VCaP (cell line): ENCODE measurements around the gene R3HCC1L.
"Not testable (repeated sequence)": the region's sequence is repeated elsewhere in the genome, so short reads cannot be mapped to it uniquely, and the experiment has no call there.

ENCODE experiments used
- H3K27ac ChIP-seq: fragments of 450-650 bp; 2 replicates; pipeline ENCODE4 v1.5.1; 2017
- TF ChIP-seq, protein P1 (sequence below): fragments of 450-650 bp; conservative IDR thresholded peaks from 2 replicates; pipeline ENCODE4 v1.5.1; 2017; ENCODE audit warnings: mild to moderate bottlenecking, moderate library complexity

Gene R3HCC1L

DNA sequence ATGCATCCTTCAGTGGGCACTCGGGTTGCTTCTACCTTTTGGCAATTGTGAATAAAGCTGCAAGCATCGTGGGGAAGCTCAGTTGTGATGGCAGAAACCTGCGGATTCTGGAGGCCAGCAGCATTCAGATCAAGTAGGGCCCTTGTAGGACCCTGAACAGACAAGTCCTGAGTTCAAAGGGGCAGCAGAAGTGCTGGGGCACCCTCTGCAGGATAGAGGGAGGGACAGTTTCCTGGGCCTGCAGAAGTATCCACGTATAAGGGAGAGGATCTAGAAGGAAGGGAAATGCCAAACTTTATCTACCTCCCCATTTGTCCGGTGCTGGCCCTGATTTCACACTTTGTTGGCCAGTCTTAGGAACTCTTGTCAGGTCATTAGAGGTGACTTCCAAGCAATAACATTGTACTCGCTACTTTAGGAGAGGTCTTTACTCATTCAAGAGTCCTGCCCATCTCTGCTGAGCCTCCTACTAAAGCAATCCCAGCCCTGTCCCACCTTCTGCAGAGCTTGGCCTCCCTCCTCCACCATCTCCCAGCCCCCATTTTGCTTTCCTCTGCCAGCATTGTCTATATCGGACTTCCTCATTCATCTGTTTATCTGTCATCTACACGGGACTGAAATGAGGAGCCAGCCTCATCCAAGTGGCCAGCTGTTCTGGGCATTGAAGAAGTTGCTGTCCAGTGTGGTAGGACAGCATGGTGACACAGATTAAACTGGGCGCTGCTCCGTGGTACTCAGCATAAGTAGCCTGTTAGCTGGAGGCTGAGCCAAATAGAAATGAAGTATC lies 26.6 kb upstream of the R3HCC1L start:
- no peak overlapping the region for H3K27ac ChIP-seq
- TF ChIP-seq, protein P1, sequence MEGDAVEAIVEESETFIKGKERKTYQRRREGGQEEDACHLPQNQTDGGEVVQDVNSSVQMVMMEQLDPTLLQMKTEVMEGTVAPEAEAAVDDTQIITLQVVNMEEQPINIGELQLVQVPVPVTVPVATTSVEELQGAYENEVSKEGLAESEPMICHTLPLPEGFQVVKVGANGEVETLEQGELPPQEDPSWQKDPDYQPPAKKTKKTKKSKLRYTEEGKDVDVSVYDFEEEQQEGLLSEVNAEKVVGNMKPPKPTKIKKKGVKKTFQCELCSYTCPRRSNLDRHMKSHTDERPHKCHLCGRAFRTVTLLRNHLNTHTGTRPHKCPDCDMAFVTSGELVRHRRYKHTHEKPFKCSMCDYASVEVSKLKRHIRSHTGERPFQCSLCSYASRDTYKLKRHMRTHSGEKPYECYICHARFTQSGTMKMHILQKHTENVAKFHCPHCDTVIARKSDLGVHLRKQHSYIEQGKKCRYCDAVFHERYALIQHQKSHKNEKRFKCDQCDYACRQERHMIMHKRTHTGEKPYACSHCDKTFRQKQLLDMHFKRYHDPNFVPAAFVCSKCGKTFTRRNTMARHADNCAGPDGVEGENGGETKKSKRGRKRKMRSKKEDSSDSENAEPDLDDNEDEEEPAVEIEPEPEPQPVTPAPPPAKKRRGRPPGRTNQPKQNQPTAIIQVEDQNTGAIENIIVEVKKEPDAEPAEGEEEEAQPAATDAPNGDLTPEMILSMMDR = no peak

DNA sequence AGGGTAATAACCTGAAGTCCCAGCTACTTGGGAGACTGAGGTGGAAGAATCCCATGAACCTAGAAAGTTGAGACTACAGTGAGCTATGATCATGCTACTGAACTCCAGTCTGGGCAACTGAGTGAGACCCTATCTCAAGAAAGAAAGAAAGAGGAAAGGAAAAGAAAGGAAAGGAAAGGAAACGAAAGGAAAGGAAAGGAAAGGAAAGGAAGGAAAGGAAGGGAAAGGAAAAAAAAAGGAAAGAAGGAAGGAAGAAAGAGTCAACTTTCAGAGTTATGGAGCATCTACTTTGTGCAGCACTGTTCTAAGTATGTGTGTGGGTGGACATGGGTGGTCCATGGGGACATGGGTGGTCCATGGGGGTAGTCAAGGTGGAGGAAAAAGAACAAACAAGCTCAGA lies 24.1 kb upstream of the R3HCC1L start:
- no peak overlapping the region for H3K27ac ChIP-seq
- TF ChIP-seq, protein P1 = no peak

DNA sequence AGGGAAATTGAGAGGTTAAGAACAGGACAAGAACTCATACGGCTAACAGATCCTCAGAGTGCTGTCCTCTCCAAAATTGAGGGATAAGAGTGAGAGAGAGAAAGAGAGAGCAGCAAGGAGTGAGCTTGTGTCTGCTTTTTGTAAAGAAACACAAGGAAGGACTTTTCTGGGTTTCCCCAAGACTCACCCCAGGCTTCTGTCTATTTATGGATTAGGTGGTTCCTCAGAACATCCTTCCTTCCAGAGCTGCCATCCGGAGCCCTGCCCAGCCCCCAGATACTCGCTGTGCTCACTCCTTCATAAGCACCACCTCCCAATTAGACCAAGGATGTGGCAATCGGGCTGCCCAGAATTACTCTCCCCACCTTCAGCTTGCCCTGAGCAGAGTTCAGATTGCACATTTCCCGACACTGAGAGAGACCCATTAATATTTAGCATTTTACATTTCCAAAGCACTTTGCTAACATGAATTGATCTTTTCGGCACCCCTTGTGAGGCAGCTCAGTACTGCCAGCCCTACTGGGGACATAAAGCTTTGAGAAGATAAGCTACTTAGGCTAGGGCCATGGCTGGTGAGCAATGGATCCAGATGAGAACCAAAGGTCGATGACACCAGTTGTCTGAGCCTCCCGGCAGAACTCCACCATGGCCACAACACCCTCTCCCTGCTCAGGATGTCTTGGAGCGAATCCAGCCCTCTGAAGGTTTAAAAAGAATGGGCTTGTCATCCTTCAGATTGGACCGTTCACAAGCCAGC lies 19.2 kb upstream of the R3HCC1L start:
- H3K27ac ChIP-seq = no peak overlapping the region
- TF ChIP-seq, protein P1 = no peak

DNA sequence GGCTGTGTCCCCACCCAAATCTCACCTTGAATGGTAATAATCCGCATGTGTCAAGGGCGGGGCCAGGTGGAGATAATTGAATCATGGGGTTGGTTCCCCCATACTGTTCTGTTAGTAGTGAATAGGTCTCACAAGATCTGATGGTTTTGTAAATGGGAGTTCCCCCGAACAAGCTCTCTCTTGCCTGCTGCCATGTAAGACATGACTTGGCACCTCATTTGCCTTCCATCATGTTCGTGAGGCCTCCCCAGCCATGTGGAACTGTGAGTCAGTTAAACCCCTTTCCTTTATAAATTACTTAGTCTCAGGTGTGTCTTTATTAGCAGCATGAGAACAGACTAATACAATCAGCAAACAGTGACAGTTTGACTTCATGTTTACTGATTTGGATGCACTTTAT lies 14.6 kb upstream of the R3HCC1L start:
- TF ChIP-seq, protein P1 = no peak
- no peak overlapping the region for H3K27ac ChIP-seq

DNA sequence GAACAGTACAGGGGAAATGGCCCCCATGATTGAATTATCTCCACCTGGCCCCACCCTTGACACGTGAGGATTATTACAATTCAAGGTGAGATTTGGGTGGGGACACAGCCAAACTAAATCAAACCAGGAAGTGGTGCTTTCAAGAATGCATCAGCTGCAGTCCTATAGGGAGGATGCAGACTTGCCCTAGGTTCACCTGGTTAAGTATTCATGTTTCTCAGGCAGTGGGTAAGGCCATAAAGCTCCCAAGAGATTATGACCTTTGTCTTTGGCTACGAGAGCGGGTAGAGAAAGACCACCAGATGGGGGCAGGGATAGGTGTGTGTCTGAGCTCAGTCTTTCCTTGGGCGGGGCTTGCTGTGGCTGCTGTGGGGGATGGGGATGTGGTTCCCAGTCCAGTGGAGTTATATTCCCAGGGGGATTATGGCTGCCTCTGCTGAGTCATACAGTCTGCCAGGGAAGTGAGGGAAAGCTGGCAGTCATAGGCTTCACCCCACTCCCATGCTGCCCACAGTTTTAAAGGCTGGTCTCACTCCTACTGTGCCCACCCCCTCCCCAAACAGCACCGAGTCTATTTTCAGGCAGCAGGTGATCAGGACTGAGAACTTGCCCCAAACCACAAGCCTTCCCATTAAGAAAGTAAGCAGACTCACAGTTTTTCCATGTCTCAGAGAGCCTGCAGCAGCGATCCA lies 8.4 kb upstream of the R3HCC1L start:
- TF ChIP-seq, protein P1 = no peak
- no peak overlapping the region for H3K27ac ChIP-seq

DNA sequence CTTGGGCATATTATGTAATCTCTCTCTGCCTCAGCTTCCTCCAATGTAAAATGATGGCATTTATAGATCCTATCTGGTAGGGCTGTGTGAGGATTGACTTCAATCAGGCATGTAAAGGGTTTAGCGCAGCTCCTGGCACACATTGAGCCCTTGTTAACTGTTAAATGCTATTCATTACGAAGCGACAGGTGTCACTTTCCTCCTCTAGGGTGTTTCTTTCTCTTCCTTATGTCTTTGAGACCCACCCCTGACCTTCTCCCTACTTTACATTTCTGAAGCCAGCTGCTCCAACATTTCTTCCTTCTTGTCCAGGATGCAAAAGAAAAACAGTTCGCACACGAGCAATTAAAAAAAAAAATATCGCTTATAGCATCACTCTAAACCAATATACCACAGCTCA lies 5.7 kb upstream of the R3HCC1L start:
- H3K27ac ChIP-seq = no peak overlapping the region
- TF ChIP-seq, protein P1 = no peak

DNA sequence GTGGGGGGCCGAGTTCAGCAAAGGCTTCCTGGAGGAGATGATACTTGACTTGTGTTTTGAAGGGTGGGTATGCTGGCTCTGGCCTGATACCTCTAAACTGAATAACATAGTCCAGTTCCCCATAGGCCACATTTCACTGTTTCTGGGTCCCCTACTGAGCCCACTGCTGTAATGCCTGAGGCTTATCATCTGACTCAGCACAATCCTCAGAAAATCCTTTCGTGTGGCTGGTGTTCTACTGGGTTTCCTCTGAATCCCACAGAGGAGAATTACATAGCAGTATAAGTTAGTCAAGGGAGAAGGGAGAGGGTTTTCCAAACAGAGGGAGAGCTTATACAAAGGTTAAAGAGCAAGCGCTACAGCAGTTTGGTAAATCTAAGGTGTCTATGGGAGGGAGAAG lies 2.8 kb upstream of the R3HCC1L start:
- no peak overlapping the region for H3K27ac ChIP-seq
- TF ChIP-seq, protein P1 = no peak

DNA sequence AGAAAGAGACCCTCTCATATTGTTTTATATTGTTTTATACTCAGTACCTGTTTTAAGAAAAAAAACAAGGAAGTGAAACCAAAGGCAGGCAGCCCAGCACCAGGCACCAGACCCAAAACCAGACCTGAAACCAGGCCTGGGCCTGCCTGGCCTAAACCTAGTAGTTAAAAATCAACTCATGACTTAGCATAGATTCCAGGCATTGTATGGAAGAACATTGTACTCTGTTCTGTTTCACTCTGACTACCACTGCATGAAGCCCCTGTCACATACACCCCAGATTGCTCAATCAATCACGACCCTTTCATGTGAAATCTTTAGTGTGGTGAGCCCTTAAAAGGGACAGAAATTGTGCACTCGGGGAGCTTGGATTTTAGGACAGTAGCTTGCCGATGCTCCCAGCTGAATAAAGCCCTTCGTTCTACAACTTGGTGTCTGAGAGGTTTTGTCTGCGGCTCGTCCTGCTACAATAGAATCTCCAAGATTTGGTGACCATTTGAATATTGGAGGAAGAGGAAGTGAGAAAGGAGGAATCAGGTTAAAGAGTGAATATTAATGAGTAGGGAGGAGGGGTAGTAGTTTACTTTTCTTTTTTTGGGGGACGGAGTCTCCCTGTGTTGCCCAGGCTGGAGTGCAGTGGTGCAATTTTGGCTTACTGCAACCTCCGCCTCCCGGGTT lies 1.2 kb upstream of the R3HCC1L start:
- H3K27ac ChIP-seq = not testable (repeated sequence)
